DND-41 (cell line): ENCODE results near the gene RANBP9.

ENCODE experiments used
- ATAC-seq: fragments of 200-7000 bp; cut with Tn5 transposase; 3 replicates; pipeline ENCODE4 v1.9.1; 2021; ENCODE audit warnings: low read depth; ENCODE audit not compliant: insufficient read depth
- DNase-seq: peaks from one replicate; pipeline ENCODE4 v3.0.0-alpha.2; 2020
- H2AFZ ChIP-seq: 2 replicates; pipeline ENCODE4 v1.6.0; 2012; ENCODE audit warnings: low read depth, low read length
- H3K27ac ChIP-seq: 2 replicates; pipeline ENCODE4 v1.5.1; 2012; ENCODE audit warnings: low read length, inconsistent platforms
- H3K27me3 ChIP-seq: fragments of 200-600 bp; sonication (generic); 2 replicates; pipeline ENCODE4 v1.6.0; 2012; ENCODE audit warnings: low read length, mild to moderate bottlenecking, inconsistent platforms; ENCODE audit not compliant: insufficient read depth, poor library complexity
- H3K36me3 ChIP-seq: 2 replicates; pipeline ENCODE4 v1.5.1; 2012; ENCODE audit warnings: low read length, inconsistent platforms; ENCODE audit not compliant: insufficient read depth
- H3K4me1 ChIP-seq: 2 replicates; pipeline ENCODE4 v1.5.1; 2012; ENCODE audit warnings: mild to moderate bottlenecking, low read length; ENCODE audit not compliant: insufficient read depth
- H3K4me2 ChIP-seq: 2 replicates; pipeline ENCODE4 v1.6.0; 2012; ENCODE audit warnings: mild to moderate bottlenecking, moderate library complexity, low read length, inconsistent platforms; ENCODE audit not compliant: insufficient read depth
- H3K4me3 ChIP-seq, 2 experiments: fragments of 200-600 bp in 1 of 2; shearing (Covaris generic) in 1 of 2; 2 replicates each; pipeline ENCODE4 v1.5.1; 2012 to 2016; ENCODE audit warnings: inconsistent platforms in 2 of 2, low read length in 2 of 2, mild to moderate bottlenecking in 2 of 2, low read depth in 1 of 2, moderate library complexity in 1 of 2
- H3K79me2 ChIP-seq: 2 replicates; pipeline ENCODE4 v1.6.0; 2012; ENCODE audit warnings: low read length, inconsistent platforms; ENCODE audit not compliant: insufficient read depth
- H3K9ac ChIP-seq: 2 replicates; pipeline ENCODE4 v1.6.0; 2012; ENCODE audit warnings: low read depth, mild to moderate bottlenecking, inconsistent platforms, low read length, moderate library complexity
- H3K9me3 ChIP-seq: 2 replicates; pipeline ENCODE4 v1.5.1; 2012; ENCODE audit warnings: low read length, moderate library complexity, mild to moderate bottlenecking, inconsistent platforms; ENCODE audit not compliant: insufficient read depth, severe bottlenecking
- H4K20me1 ChIP-seq: 2 replicates; pipeline ENCODE4 v1.6.0; 2012; ENCODE audit warnings: low read length; ENCODE audit not compliant: insufficient read depth
- EZH2 ChIP-seq: IDR thresholded peaks from 3 replicates; pipeline ENCODE4 v1.6.1; 2012; ENCODE audit warnings: borderline replicate concordance, low read depth, mild to moderate bottlenecking, moderate library complexity, low read length, inconsistent platforms; ENCODE audit not compliant: severe bottlenecking
- TF ChIP-seq, protein P1 (sequence below): IDR thresholded peaks from 2 replicates; pipeline ENCODE4 v1.5.1; 2012; ENCODE audit warnings: borderline replicate concordance, low read length, moderate library complexity, mild to moderate bottlenecking; ENCODE audit not compliant: poor library complexity, severe bottlenecking; ENCODE audit errors: extremely low read depth

RANBP9 gene

GRCh38 chr6:13591205-13591921 is 120.3 kb downstream of the RANBP9 start:
- DNase-seq (no peak), ATAC-seq (no peak)
- H3K4me2 ChIP-seq: no peak overlapping the region
- H3K4me3 ChIP-seq: no peak overlapping the region
- H3K9ac ChIP-seq: no peak overlapping the region
- TF ChIP-seq, protein P1, sequence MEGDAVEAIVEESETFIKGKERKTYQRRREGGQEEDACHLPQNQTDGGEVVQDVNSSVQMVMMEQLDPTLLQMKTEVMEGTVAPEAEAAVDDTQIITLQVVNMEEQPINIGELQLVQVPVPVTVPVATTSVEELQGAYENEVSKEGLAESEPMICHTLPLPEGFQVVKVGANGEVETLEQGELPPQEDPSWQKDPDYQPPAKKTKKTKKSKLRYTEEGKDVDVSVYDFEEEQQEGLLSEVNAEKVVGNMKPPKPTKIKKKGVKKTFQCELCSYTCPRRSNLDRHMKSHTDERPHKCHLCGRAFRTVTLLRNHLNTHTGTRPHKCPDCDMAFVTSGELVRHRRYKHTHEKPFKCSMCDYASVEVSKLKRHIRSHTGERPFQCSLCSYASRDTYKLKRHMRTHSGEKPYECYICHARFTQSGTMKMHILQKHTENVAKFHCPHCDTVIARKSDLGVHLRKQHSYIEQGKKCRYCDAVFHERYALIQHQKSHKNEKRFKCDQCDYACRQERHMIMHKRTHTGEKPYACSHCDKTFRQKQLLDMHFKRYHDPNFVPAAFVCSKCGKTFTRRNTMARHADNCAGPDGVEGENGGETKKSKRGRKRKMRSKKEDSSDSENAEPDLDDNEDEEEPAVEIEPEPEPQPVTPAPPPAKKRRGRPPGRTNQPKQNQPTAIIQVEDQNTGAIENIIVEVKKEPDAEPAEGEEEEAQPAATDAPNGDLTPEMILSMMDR: no peak
- no peak for TF ChIP-seq EZH2
- no peaks in the 10 kb centered on the region for H3K9me3 ChIP-seq
- peaks cover 12% of the 10 kb centered on the region for H3K36me3 ChIP-seq
- H3K27ac ChIP-seq: no peak overlapping the region
- no peaks in the 10 kb centered on the region for H3K79me2 ChIP-seq
- no peak overlapping the region for H2AFZ ChIP-seq
- H4K20me1 ChIP-seq: no peaks in the 10 kb centered on the region; the same call in 1 of the 2 replicates
- H3K27me3 ChIP-seq: no peaks in the 10 kb centered on the region
- no peaks in the 10 kb centered on the region for H3K4me1 ChIP-seq

DNA sequence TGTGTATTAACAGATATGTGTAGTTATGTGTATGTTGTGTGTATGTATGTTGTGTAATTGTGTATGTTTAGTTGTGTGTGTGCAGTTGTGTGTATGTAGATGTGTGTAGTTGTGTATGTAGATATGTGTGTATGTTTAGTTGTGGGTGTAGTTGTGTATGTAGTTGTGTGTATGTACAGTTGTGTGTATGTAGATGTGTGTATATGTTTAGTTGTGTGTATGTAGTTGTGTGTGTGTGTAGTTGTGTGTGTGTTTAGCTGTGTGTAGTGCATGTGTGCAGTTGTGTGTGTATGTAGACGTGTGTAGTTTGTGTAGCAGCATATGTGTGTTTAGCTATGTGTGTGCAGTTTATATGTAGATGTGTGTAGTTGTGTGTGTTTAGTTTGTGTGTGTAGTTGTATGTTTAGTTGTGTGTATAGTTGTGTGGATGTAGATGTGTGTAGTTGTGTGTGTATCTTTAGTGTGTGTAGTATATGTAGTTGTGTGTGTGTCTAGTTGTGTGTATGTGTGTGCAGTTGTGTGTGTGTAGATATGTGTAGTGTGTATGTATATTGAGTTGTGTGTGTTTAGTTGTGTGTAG is 121.0 kb downstream of the RANBP9 start:
- no peak overlapping the region for H3K27ac ChIP-seq
- peaks cover 10% of the 10 kb centered on the region for H3K36me3 ChIP-seq
- no peaks in the 10 kb centered on the region for H3K79me2 ChIP-seq
- no peak overlapping the region for H3K4me2 ChIP-seq
- no peaks in the 10 kb centered on the region for H3K27me3 ChIP-seq
- no peaks in the 10 kb centered on the region for H3K4me1 ChIP-seq
- no peak overlapping the region for H2AFZ ChIP-seq
- ATAC-seq (no peak), DNase-seq (no peak)
- H4K20me1 ChIP-seq: no peaks in the 10 kb centered on the region; the same call in 1 of the 2 replicates
- TF ChIP-seq, protein P1: no peak
- TF ChIP-seq EZH2: no peak
- H3K9ac ChIP-seq: no peak overlapping the region
- no peak overlapping the region for H3K4me3 ChIP-seq
- no peaks in the 10 kb centered on the region for H3K9me3 ChIP-seq

DNA sequence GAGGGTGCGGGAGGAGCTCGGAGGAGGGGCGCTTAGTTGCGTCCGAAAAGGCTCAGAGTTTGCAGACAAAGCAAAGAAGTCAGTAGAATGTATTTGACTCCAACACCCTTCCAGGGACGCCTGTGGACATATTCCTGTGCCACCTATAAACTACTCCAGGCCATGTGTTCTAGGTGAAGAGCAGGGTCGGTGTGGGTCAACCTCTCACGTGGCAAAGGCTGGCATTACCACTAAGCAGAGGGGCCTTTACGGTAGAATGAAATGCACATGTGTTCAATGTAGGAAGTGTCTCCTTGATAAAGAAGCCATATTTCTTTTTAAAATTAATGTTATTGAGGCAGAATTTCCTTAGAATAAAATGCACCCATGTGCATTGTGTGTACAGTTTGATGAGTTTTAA is 121.8 kb downstream of the RANBP9 start:
- DNase-seq (no peak), ATAC-seq (no peak)
- Histone ChIP-seq H3K4me3 (no peak overlapping the region), H3K79me2 (no peaks in the 10 kb centered on the region), H3K4me1 (no peaks in the 10 kb centered on the region), H3K4me2 (no peak overlapping the region), H3K27ac (no peak overlapping the region), H3K9ac (no peak overlapping the region), H2AFZ (no peak overlapping the region), H4K20me1 (no peaks in the 10 kb centered on the region; the same call in 1 of the 2 replicates), H3K9me3 (no peaks in the 10 kb centered on the region), H3K27me3 (no peaks in the 10 kb centered on the region), H3K36me3 (peaks cover 10% of the 10 kb centered on the region)
- no peak for TF ChIP-seq EZH2
- TF ChIP-seq, protein P1: no peak
